Endothelial cell of umbilical vein (primary cell): ENCODE data around the gene PLAAT2. TPM values are rescaled to one million over a fixed set of nuclear protein-coding genes. Genes with fewer than 3 reads are reported as not detected.

Source experiments
- BruUV-seq: library from RNA; stranded (reverse); fragments of 400-500 nt; replicated peaks from 2 replicates; lab custom pipeline; 2021; lab: Mats Ljungman, UMichigan
- CTCF ChIA-PET: fragments of 300-600, 350-600 bp; sonication (Branson Sonifier 250); formaldehyde crosslinking; loops from one replicate; lab custom pipeline; 2021; ENCODE audit warnings: antibody characterized with exemption, inconsistent platforms; lab: Charles Lee
- POLR2A ChIA-PET: fragments of 300-600, 350-600 bp; sonication (Branson Sonifier 250); formaldehyde crosslinking; loops from one replicate; lab custom pipeline; 2021; ENCODE audit warnings: antibody characterized with exemption, inconsistent platforms; lab: Charles Lee
- DNase-seq: peaks from one replicate; pipeline ENCODE4 v3.0.0-alpha.2; 2011; ENCODE audit warnings: low read depth, low spot score
- FAIRE-seq: peaks from 2 replicates; lab custom pipeline; 2011; peaks lifted over from hg19 to GRCh38; lab: Jason Lieb, UNC
- H2AFZ ChIP-seq: 2 replicates; pipeline ENCODE4 v1.6.0; 2012; ENCODE audit warnings: low read depth, low read length, control low read depth, inconsistent platforms
- H3K27ac ChIP-seq: 2 replicates; pipeline ENCODE4 v1.5.1; 2011; ENCODE audit warnings: low read depth, mild to moderate bottlenecking, control low read depth, low read length, moderate library complexity; ENCODE audit not compliant: insufficient read depth
- H3K27me3 ChIP-seq, 2 experiments: 2 replicates each; pipeline versions ENCODE4 v1.6.0 to v1.6.1; 2011; ENCODE audit warnings: low read length in 2 of 2, mixed read lengths in 1 of 2; ENCODE audit not compliant: control insufficient read depth in 2 of 2, insufficient read depth in 2 of 2
- H3K36me3 ChIP-seq, 2 experiments: 2 replicates in 1 of 2; 3 replicates in 1 of 2; pipeline ENCODE4 v1.5.1; 2011; ENCODE audit warnings: low read length in 2 of 2, mild to moderate bottlenecking in 1 of 2, moderate library complexity in 1 of 2; ENCODE audit not compliant: control insufficient read depth in 2 of 2, insufficient read depth in 2 of 2; ENCODE audit errors: extremely low read depth in 1 of 2
- H3K4me1 ChIP-seq: 3 replicates; pipeline ENCODE4 v1.5.1; 2011; ENCODE audit warnings: mild to moderate bottlenecking, low read length; ENCODE audit not compliant: control insufficient read depth, insufficient read depth; ENCODE audit errors: extremely low read depth
- H3K4me2 ChIP-seq: 2 replicates; pipeline ENCODE4 v1.6.1; 2011; ENCODE audit warnings: low read length, control low read depth, mixed read lengths; ENCODE audit not compliant: insufficient read depth
- H3K4me3 ChIP-seq, 3 experiments: fragments of 200-600 bp in 1 of 3; sonication (generic), shearing (Covaris generic) in 1 of 3; replicated peaks in 1 of 3; 2 replicates each; pipeline ENCODE4 v1.5.1; 2011 to 2016; ENCODE audit warnings: control low read depth in 3 of 3, low read length in 3 of 3, mild to moderate bottlenecking in 2 of 3, inconsistent platforms in 1 of 3, low read depth in 1 of 3, moderate library complexity in 1 of 3; ENCODE audit not compliant: insufficient read depth in 1 of 3
- H3K79me2 ChIP-seq: 2 replicates; pipeline ENCODE4 v1.6.0; 2012; ENCODE audit warnings: low read length, inconsistent platforms; ENCODE audit not compliant: control insufficient read depth, insufficient read depth
- H3K9ac ChIP-seq: replicated peaks from 2 replicates; pipeline ENCODE3; 2011; ENCODE audit warnings: low read length, control low read depth; ENCODE audit not compliant: insufficient read depth; ENCODE audit errors: extremely low read depth
- H3K9me1 ChIP-seq: replicated peaks from 3 replicates; pipeline ENCODE4 v1.6.0; 2011; ENCODE audit warnings: mild to moderate bottlenecking, low read length; ENCODE audit not compliant: control insufficient read depth, insufficient read depth; ENCODE audit errors: extremely low read depth
- H3K9me3 ChIP-seq: replicated peaks from 2 replicates; pipeline ENCODE4 v1.5.1; 2012; ENCODE audit warnings: low read length, inconsistent platforms; ENCODE audit not compliant: control insufficient read depth, insufficient read depth
- H4K20me1 ChIP-seq: replicated peaks from 2 replicates; pipeline ENCODE3; 2011; ENCODE audit warnings: mild to moderate bottlenecking, low read length; ENCODE audit not compliant: control insufficient read depth, insufficient read depth; ENCODE audit errors: extremely low read depth
- EZH2 ChIP-seq: IDR thresholded peaks from 2 replicates; pipeline ENCODE4 v1.6.1; 2012; ENCODE audit warnings: borderline replicate concordance, low read depth, mild to moderate bottlenecking, moderate library complexity, low read length, inconsistent platforms; ENCODE audit not compliant: severe bottlenecking
- FOS ChIP-seq: IDR thresholded peaks from 2 replicates; pipeline ENCODE4 v1.6.1; 2011; ENCODE audit warnings: mild to moderate bottlenecking, low read length, moderate library complexity, borderline replicate concordance; ENCODE audit not compliant: insufficient read depth
- GATA2 ChIP-seq: IDR thresholded peaks from 2 replicates; pipeline ENCODE4 v1.7.0; 2011; ENCODE audit warnings: low read depth, mild to moderate bottlenecking, moderate library complexity, mixed read lengths, low read length; ENCODE audit not compliant: insufficient read length, insufficient read depth
- JUN ChIP-seq: IDR thresholded peaks from 2 replicates; pipeline ENCODE4 v1.6.1; 2011; ENCODE audit warnings: borderline replicate concordance, low read depth; ENCODE audit not compliant: insufficient read length, insufficient read depth
- MYC ChIP-seq: IDR thresholded peaks from one replicate; pipeline ENCODE4 v1.6.1; 2011; ENCODE audit warnings: mild to moderate bottlenecking, low read depth, low read length
- POLR2A ChIP-seq: IDR thresholded peaks from 2 replicates; pipeline ENCODE4 v1.6.1; 2012; ENCODE audit warnings: low read depth, mild to moderate bottlenecking, control low read depth, low read length
- POLR2AphosphoS5 ChIP-seq: IDR thresholded peaks from 2 replicates; pipeline ENCODE4 v1.6.1; 2012; ENCODE audit warnings: low read depth, mild to moderate bottlenecking, control low read depth, low read length, moderate library complexity; ENCODE audit not compliant: insufficient read depth
- dilution Hi-C: fragments of 300-500 bp; cut with MboI; formaldehyde crosslinking; loops from one replicate; pipeline ENCODE4 v1.15.0; 2019; ENCODE audit warnings: low sequenced_read_pairs; ENCODE audit not compliant: extremely low pct_ligation_motif_present
- intact Hi-C: fragments of 100-400 bp; cut with micrococcal nuclease; formaldehyde crosslinking; loops from one replicate; pipeline ENCODE4 v1.10.0; 2022
- polyA plus RNA-seq, 4 experiments: library from polyadenylated mRNA; depleted of rRNA in 3 of 4; stranded (reverse) in 3 of 4; unstranded in 1 of 4; fragments of >200 nt; gene quantifications; 2 replicates each; pipeline versions ENCODE4 v1.2.1 to v1.2.3, GENCODE V29; 2011 to 2012; ENCODE audit warnings: missing spikeins in 1 of 4
- total RNA-seq: library from RNA; stranded (reverse); gene quantifications from 2 replicates; pipeline ENCODE4 v1.2.3, GENCODE V29; 2021
- TF ChIP-seq, protein P1 (sequence below), 2 donors: IDR thresholded peaks; 1 replicate in 1 of 2; 2 replicates in 1 of 2; pipeline ENCODE4 v1.5.1; 2011; ENCODE audit warnings: low read length in 2 of 2, mild to moderate bottlenecking in 2 of 2, moderate library complexity in 2 of 2, control low read depth in 1 of 2, inconsistent platforms in 1 of 2, low read depth in 1 of 2; ENCODE audit not compliant: insufficient read depth in 1 of 2; ENCODE audit errors: extremely low read depth in 1 of 2
- TF ChIP-seq, protein P2 (sequence below): IDR thresholded peaks from 2 replicates; pipeline ENCODE4 v1.6.1; 2011; ENCODE audit not compliant: insufficient read depth, insufficient read length

PLAAT2 gene
- total and polyA plus RNA-seq, 2 donors (not counting 3 experiments of a cell fraction or from before 2014, with no cell fraction given) = 0.40 TPM; not detected in 1

DNA sequence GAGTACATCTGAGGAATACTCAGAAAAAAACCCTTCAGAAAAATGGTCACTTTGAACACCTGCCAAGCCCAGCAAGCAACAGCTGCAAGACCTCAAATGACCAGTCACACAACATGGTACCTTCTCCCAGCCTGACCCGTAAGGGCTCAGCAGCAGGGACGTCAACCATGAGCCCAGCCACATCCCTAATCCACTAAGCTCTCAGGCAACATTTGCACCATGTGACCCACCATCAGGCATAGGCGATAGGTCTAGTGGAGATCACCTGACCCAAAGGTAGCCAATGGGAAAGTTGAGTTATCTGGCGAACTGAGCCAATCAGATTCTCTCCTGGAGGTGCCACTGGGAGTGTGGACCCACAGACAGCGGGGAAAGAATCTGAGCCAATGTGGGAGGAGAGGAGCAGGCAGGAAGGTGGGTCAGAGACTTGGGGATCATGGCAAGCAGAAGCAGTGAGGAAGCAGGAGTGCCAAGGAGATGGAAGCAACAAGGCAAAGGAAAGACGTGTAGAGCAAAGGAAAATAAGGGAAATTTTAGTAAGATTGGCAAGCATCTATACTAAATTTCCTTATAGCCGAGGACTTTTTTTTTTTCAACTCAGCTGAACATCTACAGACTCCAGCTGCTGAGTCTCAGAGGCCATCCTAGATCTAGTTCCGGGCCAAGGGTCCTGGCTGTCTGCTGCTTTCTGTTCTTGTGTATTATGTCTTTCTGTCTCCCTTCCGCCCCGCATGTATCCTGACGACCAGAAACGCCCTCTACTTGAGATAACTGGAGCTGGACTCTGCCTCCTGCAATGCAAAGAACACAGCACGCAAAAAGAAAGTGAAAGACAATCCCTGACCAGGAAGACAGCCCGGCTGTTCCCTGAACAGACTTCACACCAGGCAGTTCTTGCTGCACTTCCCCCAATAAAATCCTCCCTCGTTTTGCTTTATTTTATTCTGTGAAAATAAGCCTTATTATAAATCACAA lies 11.0 kb upstream of the PLAAT2 start:
- H3K9ac ChIP-seq = no peak overlapping the region
- dilution Hi-C loops = no loop called here
- no peak overlapping the region for H2AFZ ChIP-seq
- no peaks in the 10 kb centered on the region for H4K20me1 ChIP-seq
- intact Hi-C loops = no loop called here
- FAIRE-seq (no peak), DNase-seq (peak; percentile 32)
- H3K4me1 ChIP-seq = no peaks in the 10 kb centered on the region
- no peaks in the 10 kb centered on the region for H3K9me1 ChIP-seq
- H3K9me3 ChIP-seq = no peaks in the 10 kb centered on the region
- TF ChIP-seq MYC (no peak), POLR2A (no peak), POLR2AphosphoS5 (no peak), EZH2 (no peak), JUN (no peak), GATA2 (no peak), FOS (no peak)
- TF ChIP-seq, protein P1, sequence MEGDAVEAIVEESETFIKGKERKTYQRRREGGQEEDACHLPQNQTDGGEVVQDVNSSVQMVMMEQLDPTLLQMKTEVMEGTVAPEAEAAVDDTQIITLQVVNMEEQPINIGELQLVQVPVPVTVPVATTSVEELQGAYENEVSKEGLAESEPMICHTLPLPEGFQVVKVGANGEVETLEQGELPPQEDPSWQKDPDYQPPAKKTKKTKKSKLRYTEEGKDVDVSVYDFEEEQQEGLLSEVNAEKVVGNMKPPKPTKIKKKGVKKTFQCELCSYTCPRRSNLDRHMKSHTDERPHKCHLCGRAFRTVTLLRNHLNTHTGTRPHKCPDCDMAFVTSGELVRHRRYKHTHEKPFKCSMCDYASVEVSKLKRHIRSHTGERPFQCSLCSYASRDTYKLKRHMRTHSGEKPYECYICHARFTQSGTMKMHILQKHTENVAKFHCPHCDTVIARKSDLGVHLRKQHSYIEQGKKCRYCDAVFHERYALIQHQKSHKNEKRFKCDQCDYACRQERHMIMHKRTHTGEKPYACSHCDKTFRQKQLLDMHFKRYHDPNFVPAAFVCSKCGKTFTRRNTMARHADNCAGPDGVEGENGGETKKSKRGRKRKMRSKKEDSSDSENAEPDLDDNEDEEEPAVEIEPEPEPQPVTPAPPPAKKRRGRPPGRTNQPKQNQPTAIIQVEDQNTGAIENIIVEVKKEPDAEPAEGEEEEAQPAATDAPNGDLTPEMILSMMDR (IDR thresholded peaks at IDR 0.05; ENCODE audit: extremely low read depth in 1 of 2, insufficient read depth in 1 of 2, low read depth in 1 of 2, low read length in 2 of 2) = no peak
- TF ChIP-seq, protein P2, sequence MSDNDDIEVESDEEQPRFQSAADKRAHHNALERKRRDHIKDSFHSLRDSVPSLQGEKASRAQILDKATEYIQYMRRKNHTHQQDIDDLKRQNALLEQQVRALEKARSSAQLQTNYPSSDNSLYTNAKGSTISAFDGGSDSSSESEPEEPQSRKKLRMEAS = no peak
- H3K36me3 ChIP-seq = no peaks in the 10 kb centered on the region
- no peaks in the 10 kb centered on the region for H3K79me2 ChIP-seq
- no peak overlapping the region for H3K4me3 ChIP-seq
- H3K4me2 ChIP-seq = no peak overlapping the region
- H3K27ac ChIP-seq = no peak overlapping the region
- POLR2A ChIA-PET = no interaction called here
- H3K27me3 ChIP-seq = no peaks in the 10 kb centered on the region
- no TSS peak for BruUV-seq
- CTCF ChIA-PET = no interaction called here
